Measurements from ENCODE around the gene ZNF783. TPM values are rescaled to one million over a fixed set of nuclear protein-coding genes. Genes with fewer than 3 reads are reported as not detected.

The ZNF783 gene
- total RNA-seq, 2 experiments from 2014 or later = 22.0 to 23.7 TPM

GRCh38 chr7:149280151-149280550 is 18.2 kb downstream of the ZNF783 start:
- Mint-ChIP-seq H3K36me3 (peaks cover 23% of the 10 kb centered on the region), H3K27ac (no peak overlapping the region), H3K9me3 (no peaks in the 10 kb centered on the region), H3K4me3 (no peak overlapping the region), H3K4me1 (peaks cover 11% of the 10 kb centered on the region), H3K27me3 (no peaks in the 10 kb centered on the region)
- ATAC-seq (ENCODE audit: low read depth) (no peak), DNase-seq (peak; percentile 13)
- POLR2A ChIA-PET = no interaction called here

DNA sequence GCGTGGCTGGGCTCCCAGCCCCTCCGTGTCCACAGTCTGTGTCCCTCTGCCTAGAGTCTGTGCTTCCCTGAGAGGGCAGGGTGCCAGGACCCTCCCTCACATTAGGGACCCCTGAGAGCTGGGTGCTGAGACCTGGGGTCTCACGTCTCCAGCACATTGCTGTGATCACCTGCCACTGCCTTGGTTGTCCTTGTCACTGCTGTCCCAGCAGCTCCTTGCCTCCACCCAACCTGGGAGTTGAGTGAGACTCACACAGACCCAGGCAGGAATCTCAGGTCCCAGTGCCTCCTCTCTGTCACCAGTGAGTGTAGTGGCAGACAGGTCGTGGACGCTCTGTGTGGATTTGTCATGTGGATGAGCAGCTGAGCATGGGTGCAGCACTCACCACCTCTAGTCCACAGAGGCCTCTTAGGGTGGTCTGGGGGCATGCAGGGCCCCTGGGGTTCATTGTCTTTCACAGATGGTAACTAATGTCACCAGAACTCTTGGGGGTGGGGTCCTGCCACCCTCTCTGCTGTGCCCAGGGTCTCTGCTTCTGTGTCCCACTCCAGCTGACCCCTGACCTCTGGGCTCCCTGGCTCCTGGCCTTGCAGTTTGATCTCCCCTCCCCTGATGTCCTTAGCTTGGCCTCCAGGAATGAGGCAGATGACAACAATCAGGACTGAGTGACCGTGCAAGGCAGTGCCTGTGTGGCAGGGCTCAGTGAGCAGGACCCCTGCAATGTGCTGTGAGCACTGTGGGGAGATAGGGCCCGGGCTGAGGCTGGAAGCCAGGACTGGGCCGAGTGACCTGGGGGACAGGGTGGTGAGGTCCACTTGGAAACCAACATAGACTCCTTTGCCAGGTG is 18.9 kb downstream of the ZNF783 start:
- peaks cover 19% of the 10 kb centered on the region for H3K36me3 Mint-ChIP-seq
- ATAC-seq (ENCODE audit: low read depth) (no peak), DNase-seq (peak; percentile 27)
- H3K27ac Mint-ChIP-seq = no peak overlapping the region
- no peak overlapping the region for H3K4me3 Mint-ChIP-seq
- no peaks in the 10 kb centered on the region for H3K9me3 Mint-ChIP-seq
- H3K4me1 Mint-ChIP-seq = peaks cover 15% of the 10 kb centered on the region
- POLR2A ChIA-PET = no interaction called here
- peaks cover 4% of the 10 kb centered on the region for H3K27me3 Mint-ChIP-seq

DNA sequence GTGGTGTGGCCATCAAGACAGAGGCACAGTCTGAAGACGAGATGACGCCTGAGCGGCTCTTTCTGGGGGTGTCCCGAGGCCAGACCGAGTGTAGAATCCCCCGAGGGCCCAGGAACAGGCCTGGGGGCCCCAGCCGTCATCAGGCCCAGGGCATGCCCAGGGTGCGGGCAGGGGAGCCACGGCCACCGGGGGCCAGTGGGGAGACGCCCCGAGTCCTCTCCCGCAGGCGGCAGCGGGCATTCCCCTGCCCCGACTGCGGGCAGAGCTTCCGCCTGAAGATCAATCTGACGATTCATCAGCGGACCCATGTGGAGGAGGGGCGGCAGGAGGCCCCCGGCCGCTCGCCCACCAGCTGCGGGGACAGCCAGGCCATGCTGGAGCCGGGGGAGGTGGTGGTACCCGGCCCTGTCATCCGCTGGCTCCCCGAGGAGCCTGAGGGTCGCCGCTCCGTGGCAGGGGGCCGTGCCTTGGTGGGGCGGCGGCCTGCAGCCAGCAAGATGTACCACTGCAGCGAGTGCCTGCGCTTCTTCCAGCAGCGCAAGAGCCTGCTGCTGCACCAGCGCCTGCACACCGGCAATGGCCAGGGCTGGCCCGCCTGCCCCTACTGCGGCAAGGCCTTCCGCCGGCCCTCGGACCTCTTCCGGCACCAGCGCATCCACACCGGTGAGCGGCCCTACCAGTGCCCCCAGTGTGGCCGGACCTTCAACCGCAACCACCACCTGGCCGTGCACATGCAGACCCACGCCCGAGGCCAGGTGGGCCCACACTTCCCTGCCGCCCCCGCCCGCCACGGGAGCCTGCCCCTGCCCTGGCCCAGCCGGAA is 19.7 kb downstream of the ZNF783 start:
- Mint-ChIP-seq H3K9me3 (no peaks in the 10 kb centered on the region), H3K4me3 (no peak overlapping the region), H3K36me3 (peaks cover 14% of the 10 kb centered on the region), H3K4me1 (peaks cover 23% of the 10 kb centered on the region), H3K27me3 (peaks cover 4% of the 10 kb centered on the region), H3K27ac (no peak overlapping the region)
- ATAC-seq (ENCODE audit: low read depth) = no peak
- DNase-seq = peak; percentile 23
- POLR2A ChIA-PET = no interaction called here

DNA sequence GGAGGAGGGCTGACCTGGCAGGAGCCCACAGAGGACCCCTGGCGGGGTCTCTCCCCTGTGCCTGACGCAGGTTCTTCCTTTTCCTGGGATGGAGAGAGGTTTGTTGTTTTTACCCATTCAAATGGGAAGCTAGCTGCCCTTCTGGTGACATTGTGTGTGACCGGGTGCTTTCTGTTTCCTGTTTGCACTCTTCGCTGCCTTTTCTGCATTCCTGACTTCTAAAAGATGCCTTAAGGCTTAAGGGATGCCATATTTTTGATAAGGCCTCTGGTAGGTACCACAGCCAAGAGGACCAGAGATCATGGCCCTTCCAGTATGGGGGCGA is 20.3 kb downstream of the ZNF783 start:
- POLR2A ChIA-PET = no interaction called here
- no peaks in the 10 kb centered on the region for H3K9me3 Mint-ChIP-seq
- DNase-seq = no peak
- H3K27me3 Mint-ChIP-seq = peaks cover 4% of the 10 kb centered on the region
- no peak overlapping the region for H3K27ac Mint-ChIP-seq
- no peak for ATAC-seq (ENCODE audit: low read depth)
- H3K4me1 Mint-ChIP-seq = peaks cover 29% of the 10 kb centered on the region
- no peak overlapping the region for H3K4me3 Mint-ChIP-seq
- peaks cover 12% of the 10 kb centered on the region for H3K36me3 Mint-ChIP-seq

GRCh38 chr7:149283321-149283720 is 21.3 kb downstream of the ZNF783 start:
- Mint-ChIP-seq H3K27ac (no peak overlapping the region), H3K36me3 (peaks cover 8% of the 10 kb centered on the region), H3K9me3 (no peaks in the 10 kb centered on the region), H3K27me3 (peaks cover 4% of the 10 kb centered on the region), H3K4me3 (no peak overlapping the region), H3K4me1 (peaks cover 31% of the 10 kb centered on the region)
- DNase-seq = peak; percentile 22
- POLR2A ChIA-PET = interaction anchor here (0.8 kb wide), 1 partner anchor 21 kb away, joined by 3 read pairs; the partner anchor contains the start of gene ZNF783
- ATAC-seq (ENCODE audit: low read depth) = no peak

GRCh38 chr7:149284343-149284742 is 22.3 kb downstream of the ZNF783 start:
- Mint-ChIP-seq H3K9me3 (no peaks in the 10 kb centered on the region), H3K36me3 (peaks cover 5% of the 10 kb centered on the region), H3K4me3 (peak overlapping the region; percentile 92), H3K27ac (peak overlapping the region; percentile 61), H3K4me1 (peaks cover 31% of the 10 kb centered on the region), H3K27me3 (peaks cover 4% of the 10 kb centered on the region)
- POLR2A ChIA-PET = interaction anchor here (0.6 to 2.4 kb wide), 5 partner anchors 23 to 197 kb away, joined by 3 to 33 read pairs (median 3); partner anchors contain the start of genes ZNF398 and ZNF783
- ATAC-seq (ENCODE audit: low read depth) = peak; percentile 25
- peak; percentile 43 for DNase-seq

DNA sequence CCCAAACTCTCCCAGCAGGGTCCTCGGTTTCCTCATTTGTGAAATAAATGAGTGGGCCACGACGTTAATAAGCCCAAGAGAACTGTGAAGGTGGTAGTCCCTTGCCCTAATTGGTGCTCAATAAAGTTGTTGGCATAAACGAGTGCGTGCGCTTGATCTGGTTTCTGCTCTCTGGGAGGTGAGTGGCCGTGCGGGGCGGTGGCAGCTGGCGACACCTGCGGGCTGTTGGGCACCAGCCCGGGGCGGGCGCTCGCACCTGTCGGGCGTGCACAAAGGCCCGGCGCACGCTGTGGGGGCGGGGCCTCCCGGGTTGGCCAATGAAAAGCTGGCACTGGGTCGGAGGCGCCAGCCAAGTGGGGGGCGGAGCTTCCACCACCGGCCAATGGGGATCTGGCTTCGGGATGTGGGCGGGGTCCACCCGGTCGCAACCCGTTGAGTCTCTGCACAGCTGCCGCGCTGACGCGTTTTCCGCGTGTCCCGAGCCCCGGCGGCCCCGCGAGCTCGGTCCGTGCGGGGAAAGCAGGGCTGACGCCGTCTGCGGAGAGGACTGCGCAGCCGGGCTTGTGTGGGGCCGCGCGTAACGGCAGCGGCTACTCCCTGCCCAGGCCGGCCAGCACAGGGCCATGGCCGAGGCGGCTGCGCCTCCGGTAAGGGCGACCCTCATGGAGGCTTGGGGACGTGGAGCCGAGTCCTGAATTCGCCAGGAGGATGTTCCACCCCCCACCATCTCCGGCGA is 23.0 kb downstream of the ZNF783 start:
- H3K27ac Mint-ChIP-seq = peak overlapping the region; percentile 65
- POLR2A ChIA-PET = interaction anchor here (0.6 to 2.4 kb wide), 5 partner anchors 23 to 197 kb away, joined by 3 to 33 read pairs (median 3); partner anchors contain the start of genes ZNF398 and ZNF783
- H3K27me3 Mint-ChIP-seq = peaks cover 4% of the 10 kb centered on the region
- H3K4me3 Mint-ChIP-seq = peak overlapping the region; percentile 92
- H3K9me3 Mint-ChIP-seq = no peaks in the 10 kb centered on the region
- H3K36me3 Mint-ChIP-seq = peaks cover 5% of the 10 kb centered on the region
- DNase-seq (peak; percentile 99), ATAC-seq (ENCODE audit: low read depth) (peak; percentile 90)
- H3K4me1 Mint-ChIP-seq = peaks cover 31% of the 10 kb centered on the region

DNA sequence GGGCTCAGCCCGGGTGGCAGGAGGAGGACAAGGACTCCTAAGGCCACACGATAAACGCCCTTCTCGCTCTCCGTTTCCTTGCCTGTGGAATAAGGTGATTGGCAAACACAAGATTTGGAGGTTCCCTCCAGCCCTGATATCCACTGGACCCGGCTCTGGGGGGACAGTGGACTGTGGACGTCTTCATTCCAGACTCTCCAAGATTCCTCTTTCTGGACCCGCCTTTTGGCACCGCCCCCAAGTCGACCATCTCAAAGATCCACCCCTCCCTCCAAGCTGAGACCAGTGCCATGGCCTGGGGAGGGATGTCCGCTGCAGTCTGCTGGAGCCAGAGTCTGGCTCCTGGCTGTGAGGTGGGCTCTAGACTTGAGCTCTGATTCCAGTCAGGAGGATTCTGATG is 23.6 kb downstream of the ZNF783 start:
- H3K36me3 Mint-ChIP-seq = peaks cover 5% of the 10 kb centered on the region
- peak overlapping the region; percentile 92 for H3K4me3 Mint-ChIP-seq
- H3K9me3 Mint-ChIP-seq = no peaks in the 10 kb centered on the region
- peaks cover 32% of the 10 kb centered on the region for H3K4me1 Mint-ChIP-seq
- ATAC-seq (ENCODE audit: low read depth) = no peak
- peak overlapping the region; percentile 86 for H3K27ac Mint-ChIP-seq
- peaks cover 4% of the 10 kb centered on the region for H3K27me3 Mint-ChIP-seq
- no peak for DNase-seq
- POLR2A ChIA-PET = interaction anchor here (1.0 to 2.4 kb wide), 4 partner anchors 24 to 138 kb away, joined by 3 to 33 read pairs (median 4); partner anchors contain the start of genes ZNF398 and ZNF783

- H3K4me3 Mint-ChIP-seq = peak overlapping the region; percentile 68
- DNase-seq (no peak), ATAC-seq (ENCODE audit: low read depth) (no peak)
- H3K9me3 Mint-ChIP-seq = no peaks in the 10 kb centered on the region
- POLR2A ChIA-PET = no interaction called here
- H3K27me3 Mint-ChIP-seq = peaks cover 4% of the 10 kb centered on the region
- H3K27ac Mint-ChIP-seq = peak overlapping the region; percentile 73
- peaks cover 41% of the 10 kb centered on the region for H3K4me1 Mint-ChIP-seq
- peaks cover 5% of the 10 kb centered on the region for H3K36me3 Mint-ChIP-seq
Measured at GRCh38 chr7:149286811-149287400, 24.9 kb downstream of the ZNF783 start.

- Mint-ChIP-seq H3K4me1 (peaks cover 41% of the 10 kb centered on the region), H3K27me3 (peaks cover 4% of the 10 kb centered on the region), H3K36me3 (peaks cover under 1% of the 10 kb centered on the region), H3K9me3 (no peaks in the 10 kb centered on the region), H3K27ac (peak overlapping the region; percentile 26), H3K4me3 (no peak overlapping the region)
- DNase-seq (no peak), ATAC-seq (ENCODE audit: low read depth) (no peak)
- POLR2A ChIA-PET = no interaction called here
Measured at GRCh38 chr7:149287622-149288021, 25.6 kb downstream of the ZNF783 start.

GRCh38 chr7:149289262-149289661 is 27.3 kb downstream of the ZNF783 start:
- Mint-ChIP-seq H3K9me3 (no peaks in the 10 kb centered on the region), H3K4me3 (no peak overlapping the region), H3K4me1 (peaks cover 36% of the 10 kb centered on the region), H3K27me3 (peaks cover 4% of the 10 kb centered on the region), H3K27ac (no peak overlapping the region), H3K36me3 (no peaks in the 10 kb centered on the region)
- POLR2A ChIA-PET = no interaction called here
- no peak for ATAC-seq (ENCODE audit: low read depth)
- DNase-seq = no peak

DNA sequence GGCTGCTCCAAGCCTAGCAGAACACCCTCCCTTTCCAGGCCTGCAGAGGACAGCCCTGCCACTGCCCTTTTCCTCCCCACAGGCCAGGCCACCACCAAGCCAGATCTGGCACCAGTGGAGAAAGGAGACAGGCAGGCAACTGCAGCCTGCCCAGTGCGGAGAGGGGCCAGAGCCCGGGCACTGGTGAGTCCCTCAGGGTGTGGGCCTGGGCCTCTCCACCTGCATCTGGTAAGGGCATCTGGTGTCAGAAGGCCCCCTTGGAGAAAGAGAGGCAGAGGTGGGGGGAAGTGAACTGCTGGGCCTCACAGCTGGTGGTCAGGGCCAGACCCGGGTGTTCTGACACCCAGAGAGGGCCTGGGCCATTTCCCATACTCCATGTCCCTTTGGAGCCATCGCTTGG is 27.9 kb downstream of the ZNF783 start:
- Mint-ChIP-seq H3K4me3 (no peak overlapping the region), H3K36me3 (no peaks in the 10 kb centered on the region), H3K9me3 (no peaks in the 10 kb centered on the region), H3K4me1 (peaks cover 30% of the 10 kb centered on the region), H3K27me3 (peaks cover 4% of the 10 kb centered on the region), H3K27ac (no peak overlapping the region)
- DNase-seq = no peak
- POLR2A ChIA-PET = no interaction called here
- ATAC-seq (ENCODE audit: low read depth) = no peak
